Keratinocyte (primary cell): ENCODE measurements around the gene KANK2.

Source experiments
- EZH2 ChIP-seq: IDR thresholded peaks from one replicate; pipeline ENCODE4 v1.6.1; 2012; ENCODE audit warnings: inconsistent platforms, mild to moderate bottlenecking, low read length, moderate library complexity
- TF ChIP-seq, protein P1 (sequence below), 3 experiments: IDR thresholded peaks in 1 of 3; conservative IDR thresholded peaks in 1 of 3; optimal IDR thresholded peaks in 1 of 3; 2 replicates in 2 of 3; 3 replicates in 1 of 3; pipeline versions ENCODE3 to v1.5.1; 2011; ENCODE audit warnings: low read length in 3 of 3, mild to moderate bottlenecking in 3 of 3, moderate library complexity in 2 of 3, control low read depth in 1 of 3, inconsistent platforms in 1 of 3; ENCODE audit not compliant: insufficient read depth in 2 of 3; ENCODE audit errors: extremely low read depth in 1 of 3

DNA sequence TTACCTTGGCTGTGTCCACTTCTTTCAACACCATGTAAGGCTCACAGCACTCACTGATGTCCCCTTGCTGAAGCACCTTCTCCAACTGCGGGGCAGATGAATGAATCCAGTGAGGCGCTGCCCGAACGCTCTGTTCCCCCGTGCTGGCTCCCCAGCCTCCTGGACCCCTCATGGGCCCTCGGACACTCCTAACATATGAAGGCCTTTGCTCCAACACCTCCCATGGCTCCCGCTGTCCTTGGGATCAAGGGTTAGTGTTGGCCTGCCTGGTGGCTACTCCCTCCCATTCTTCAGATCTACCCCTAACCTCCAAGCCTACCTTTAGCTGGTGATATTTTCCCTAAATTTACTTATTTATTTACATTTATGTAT lies 46.4 kb upstream of the KANK2 start:
- TF ChIP-seq, protein P1, sequence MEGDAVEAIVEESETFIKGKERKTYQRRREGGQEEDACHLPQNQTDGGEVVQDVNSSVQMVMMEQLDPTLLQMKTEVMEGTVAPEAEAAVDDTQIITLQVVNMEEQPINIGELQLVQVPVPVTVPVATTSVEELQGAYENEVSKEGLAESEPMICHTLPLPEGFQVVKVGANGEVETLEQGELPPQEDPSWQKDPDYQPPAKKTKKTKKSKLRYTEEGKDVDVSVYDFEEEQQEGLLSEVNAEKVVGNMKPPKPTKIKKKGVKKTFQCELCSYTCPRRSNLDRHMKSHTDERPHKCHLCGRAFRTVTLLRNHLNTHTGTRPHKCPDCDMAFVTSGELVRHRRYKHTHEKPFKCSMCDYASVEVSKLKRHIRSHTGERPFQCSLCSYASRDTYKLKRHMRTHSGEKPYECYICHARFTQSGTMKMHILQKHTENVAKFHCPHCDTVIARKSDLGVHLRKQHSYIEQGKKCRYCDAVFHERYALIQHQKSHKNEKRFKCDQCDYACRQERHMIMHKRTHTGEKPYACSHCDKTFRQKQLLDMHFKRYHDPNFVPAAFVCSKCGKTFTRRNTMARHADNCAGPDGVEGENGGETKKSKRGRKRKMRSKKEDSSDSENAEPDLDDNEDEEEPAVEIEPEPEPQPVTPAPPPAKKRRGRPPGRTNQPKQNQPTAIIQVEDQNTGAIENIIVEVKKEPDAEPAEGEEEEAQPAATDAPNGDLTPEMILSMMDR (optimal IDR thresholded peaks at IDR 0.05 in 1 of 3, IDR thresholded peaks at IDR 0.05 in 1 of 3, conservative IDR thresholded peaks at IDR 0.05 in 1 of 3; ENCODE audit: extremely low read depth in 1 of 3, insufficient read depth in 2 of 3, low read length in 3 of 3): no peak
- no peak for TF ChIP-seq EZH2
